T-helper 2 cell treated with Interferon-gamma antibody and Interleukin-4, amounts not matched to agents 100 ng/mL and 5 ng/mL, for 36 hours (primary cell): ENCODE measurements around the gene ADAT3. TPM values are rescaled to one million over a fixed set of nuclear protein-coding genes. Genes with fewer than 3 reads are reported as not detected.

ENCODE experiments used
- intact Hi-C: fragments of 100-400 bp; cut with micrococcal nuclease; formaldehyde crosslinking; loops from one replicate; pipeline ENCODE4 v1.15.1; 2023
- total RNA-seq: library from RNA; stranded (reverse); gene quantifications from 2 replicates; pipeline ENCODE4 v1.2.3, GENCODE V29; 2022

Gene ADAT3
- total RNA-seq, 1 donor from 2014 or later = 11.0 TPM

- intact Hi-C loops = no loop called here
Measured at GRCh38 chr19:1935484-1936208, 30.4 kb downstream of the ADAT3 start.

DNA sequence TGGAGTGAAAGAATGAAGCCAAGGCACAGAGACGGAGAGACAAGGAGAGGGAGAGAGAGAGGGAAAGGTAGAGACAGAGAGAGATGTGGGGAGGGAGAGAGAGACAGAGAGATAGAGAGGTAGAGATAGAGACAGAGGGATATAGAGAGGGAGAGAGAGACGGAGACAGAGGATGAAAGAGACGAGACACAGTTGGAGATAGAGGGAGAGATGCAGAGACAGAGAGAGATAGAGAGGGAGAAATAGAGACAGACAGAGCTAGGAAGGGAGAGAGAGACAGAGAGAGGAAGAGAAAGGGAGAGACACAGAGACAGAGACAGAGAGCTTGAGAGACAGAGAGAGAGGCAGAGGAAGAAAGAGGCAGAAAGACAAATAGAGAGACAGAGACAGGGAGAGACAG, 31.2 kb downstream of the ADAT3 start:
- intact Hi-C loops = no loop called here

GRCh38 chr19:1936916-1937610, 31.9 kb downstream of the ADAT3 start:
- intact Hi-C loops = no loop called here

GRCh38 chr19:1938071-1938470, 32.9 kb downstream of the ADAT3 start:
- intact Hi-C loops = no loop called here

GRCh38 chr19:1941146-1942077, 36.2 kb downstream of the ADAT3 start, which contains the start of gene CSNK1G2:
CSNK1G2 (plus strand) TSS chr19:1941172; CDS start chr19:1969773, 28,601 bp downstream.
- intact Hi-C loops = loop anchor here (1.0 kb wide), 3 partner anchors 36 to 155 kb away; partner anchors contain the start of genes ADAT3, IZUMO4, MOB3A and SCAMP4

GRCh38 chr19:1942078-1942933, 37.1 kb downstream of the ADAT3 start:
- intact Hi-C loops = loop anchor here (1.0 kb wide), 2 partner anchors 37 to 143 kb away; partner anchors contain the start of genes ADAT3 and SCAMP4

DNA sequence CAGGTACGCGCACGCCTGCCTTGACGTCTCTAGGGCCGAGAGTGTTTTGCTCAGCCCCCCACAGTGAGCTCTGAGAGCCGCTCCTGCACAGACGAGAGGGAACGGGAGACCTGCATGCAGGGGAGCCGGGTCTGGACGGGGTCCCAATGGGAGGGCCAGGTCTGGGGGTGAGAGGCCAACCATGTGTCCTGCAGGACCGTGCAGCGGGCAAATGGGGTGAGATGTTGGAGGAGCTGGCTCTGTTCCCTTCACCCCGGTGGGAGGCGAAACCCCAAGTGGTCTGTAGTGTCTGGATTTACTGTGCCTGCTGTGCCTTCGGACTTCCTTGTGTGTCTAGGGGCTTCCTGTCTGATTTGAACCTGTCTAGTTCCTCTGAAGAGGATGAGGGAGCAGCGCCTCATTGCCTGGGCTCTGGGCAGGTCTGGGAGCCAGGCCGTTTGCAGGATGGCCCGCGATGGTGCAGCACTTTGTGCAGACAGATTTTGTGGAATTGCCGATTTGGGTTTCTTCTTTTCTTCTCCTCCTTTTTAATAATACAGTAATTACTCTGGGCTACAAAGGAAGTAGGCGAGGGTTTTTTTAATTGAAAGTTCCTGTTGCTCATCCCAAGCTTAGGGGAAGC, 37.8 kb downstream of the ADAT3 start:
- intact Hi-C loops = loop anchor here (1.0 kb wide), 2 partner anchors 38 to 142 kb away; partner anchors contain the start of genes ADAT3 and SCAMP4

DNA sequence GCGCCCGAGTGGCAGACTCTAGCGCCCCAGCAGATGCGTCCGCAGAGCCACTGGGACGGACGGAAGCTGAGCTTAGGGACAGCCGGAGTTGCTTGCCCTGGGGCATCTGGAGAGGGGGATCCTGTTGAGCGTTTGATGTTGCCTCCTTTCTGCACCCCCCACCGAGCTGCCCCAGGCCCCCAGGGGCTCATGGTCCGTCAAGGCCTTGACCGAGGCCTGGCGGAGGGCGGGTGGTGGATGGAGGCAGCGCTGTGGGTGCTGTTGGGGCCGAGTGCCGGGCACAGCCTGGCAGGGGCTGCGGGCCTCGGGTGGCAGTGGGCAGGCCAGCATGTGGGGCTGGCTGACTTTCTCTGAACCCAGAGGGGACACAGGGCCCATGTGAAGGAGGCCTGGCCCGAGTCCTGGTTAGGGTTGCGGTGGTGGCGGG, 38.5 kb downstream of the ADAT3 start:
- intact Hi-C loops = no loop called here

DNA sequence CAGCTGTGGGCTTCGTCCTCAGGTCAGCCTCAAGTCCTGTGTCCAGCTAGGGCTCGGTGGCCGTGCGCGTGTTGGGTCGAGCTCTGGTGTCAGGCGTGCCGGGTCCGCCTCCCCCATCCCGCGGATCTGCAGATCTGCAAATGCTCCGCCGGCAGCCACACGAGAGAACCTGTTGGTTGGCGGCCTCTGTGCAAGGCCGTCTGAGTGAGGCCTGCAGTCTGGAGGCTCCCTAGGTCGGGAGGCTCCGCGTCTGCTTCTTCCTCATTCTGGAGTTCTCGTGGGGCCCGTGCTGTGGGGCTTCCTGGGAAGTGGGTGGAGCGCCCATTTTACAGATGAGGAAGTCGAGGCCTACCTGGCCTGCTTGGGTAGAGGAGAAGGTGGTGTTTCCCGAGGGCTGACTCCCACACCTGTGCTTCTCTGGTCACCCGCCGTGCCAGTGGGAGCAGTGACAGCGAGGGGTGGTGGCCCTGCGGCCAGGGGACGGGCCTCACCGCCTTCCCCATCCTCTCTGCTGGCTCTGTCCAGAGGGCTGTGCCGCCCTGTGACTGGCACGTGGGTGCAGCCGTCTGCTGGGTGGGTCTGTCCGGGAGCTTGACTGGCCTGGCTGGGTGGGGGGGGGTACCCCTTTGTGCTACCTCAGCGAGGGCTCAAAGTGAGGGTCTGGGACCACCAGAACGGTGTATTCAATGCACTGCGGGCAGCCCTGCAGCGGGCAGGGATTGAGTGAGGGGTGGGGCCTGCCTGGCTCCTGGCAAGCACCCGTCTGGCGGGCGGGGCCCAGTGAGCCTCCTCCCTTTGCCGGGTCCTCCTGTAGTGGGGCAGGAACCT, 39.1 kb downstream of the ADAT3 start:
- intact Hi-C loops = no loop called here

DNA sequence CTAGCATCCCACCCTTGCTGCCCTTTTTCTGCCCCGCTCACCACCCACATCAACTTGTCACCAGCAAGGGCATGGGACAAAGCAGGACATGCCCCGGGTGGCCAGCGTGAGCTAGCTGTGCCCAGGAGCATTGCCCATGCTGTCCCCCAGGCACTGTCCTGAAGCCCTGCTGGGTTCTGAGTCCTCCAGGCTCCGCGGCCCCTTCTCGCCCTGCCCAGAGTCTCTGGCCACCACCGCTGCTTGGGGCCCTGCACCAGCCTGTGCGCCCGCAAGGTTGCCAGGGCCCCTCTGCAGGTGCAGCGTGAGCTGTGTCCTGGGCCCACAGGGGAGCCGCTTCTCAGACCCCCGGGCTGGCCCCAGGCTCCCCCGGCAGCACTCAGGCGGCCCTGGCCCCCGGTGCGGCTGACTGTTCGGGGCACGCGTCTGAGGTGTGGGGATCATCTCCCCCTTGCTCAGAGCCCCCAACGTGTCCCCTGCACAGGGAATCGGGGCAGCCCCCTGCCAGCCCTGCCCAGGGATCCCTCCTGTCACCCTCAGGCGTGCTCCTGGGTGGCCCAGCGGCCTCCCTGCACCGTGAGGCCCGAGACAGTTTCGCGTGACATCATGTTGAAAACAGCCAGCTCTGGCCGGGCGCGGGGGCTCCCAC, 39.8 kb downstream of the ADAT3 start:
- intact Hi-C loops = no loop called here

DNA sequence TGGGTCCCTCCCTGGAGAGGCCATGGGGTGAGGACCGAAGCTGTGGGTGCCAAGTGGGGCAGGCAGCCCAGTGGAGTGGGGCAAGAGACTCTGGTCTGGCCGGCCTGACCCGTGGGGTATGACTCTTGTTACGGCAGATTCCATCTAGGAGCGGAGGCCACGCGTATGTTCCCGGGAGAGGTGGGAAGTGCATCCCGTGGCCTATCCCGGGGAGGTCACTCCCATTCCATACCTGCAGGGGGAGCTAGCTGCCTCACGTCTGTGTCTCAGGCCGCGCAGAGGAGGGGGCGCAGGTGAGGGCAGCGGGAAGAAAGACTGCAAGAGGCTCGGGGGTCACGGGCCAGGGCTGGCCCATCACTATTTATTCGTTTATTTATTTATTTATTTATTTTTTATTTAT, 40.7 kb downstream of the ADAT3 start:
- intact Hi-C loops = no loop called here

DNA sequence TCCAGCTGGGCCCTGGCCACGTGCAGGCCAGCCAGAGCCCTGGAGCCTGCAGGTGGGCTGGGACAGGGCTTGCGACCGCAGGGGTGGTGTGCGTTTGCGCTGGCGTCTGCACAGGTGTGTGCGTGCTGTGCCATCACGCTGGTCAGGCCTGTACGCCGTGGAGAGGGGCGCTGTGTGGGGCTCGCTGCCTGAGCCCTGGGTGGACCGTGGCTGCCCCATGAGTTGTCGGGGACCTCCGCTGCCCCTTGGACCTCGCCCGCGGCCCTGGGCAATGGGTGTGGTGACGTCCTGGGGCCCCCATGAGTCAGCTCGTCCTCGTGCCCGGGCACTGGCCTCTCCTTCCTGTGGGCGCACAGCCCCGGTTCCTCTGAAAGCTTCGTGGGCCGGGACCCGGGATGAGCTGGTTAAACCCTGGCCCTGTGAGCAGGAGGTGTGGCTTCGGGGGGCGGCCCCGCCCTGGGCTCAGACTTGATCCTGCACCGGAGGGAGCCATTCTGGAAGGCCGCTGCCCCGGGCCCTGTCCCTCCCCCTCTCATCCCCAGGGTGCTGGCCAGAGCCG, 42.5 kb downstream of the ADAT3 start:
- intact Hi-C loops = no loop called here

- intact Hi-C loops = no loop called here
Measured at GRCh38 chr19:1949304-1950101, 44.3 kb downstream of the ADAT3 start.

GRCh38 chr19:1950640-1951039, 45.4 kb downstream of the ADAT3 start:
- intact Hi-C loops = no loop called here

DNA sequence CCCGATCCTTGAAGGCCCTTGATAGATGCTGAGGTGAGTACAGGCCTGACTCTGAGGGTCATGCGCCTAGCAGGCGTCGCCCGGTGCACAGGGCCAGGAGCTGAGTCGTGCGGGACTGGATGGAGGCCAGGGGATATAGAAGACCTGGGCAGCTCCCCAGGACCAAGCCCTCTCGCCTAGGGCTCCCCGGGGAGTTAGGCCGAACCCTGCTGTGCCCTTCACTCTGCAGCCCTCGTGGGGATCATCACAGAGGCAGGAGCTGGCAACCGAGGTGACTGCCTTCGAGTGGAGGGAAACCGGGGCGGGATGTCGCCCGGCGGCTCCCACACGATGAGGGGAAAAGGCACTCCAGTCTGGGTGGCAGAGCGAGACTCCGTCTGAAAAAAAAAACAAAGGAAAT, 47.4 kb downstream of the ADAT3 start:
- intact Hi-C loops = no loop called here

DNA sequence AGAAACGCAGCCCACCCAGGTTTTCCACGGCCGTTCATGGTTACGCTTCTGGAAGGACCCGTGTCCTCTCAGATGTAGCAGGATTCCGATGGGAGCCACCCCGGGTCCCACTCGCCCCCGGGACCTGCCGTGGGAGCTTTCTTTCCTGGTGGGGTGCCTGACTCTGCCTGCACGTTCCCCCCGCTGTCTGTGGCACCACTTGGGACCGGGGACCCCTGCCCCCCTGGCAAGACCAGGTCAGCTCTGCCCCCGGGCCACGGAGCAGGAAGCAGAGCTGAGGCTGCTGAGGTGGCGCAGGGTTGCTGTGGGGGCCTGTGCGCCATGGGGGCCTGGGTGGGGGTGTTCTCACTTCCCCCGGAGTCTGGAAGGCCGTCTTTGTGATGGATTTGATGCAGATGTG, 47.8 kb downstream of the ADAT3 start:
- intact Hi-C loops = no loop called here

GRCh38 chr19:1953441-1954094, 48.4 kb downstream of the ADAT3 start:
- intact Hi-C loops = no loop called here
